Esophagus muscularis mucosa (tissue), 4 donors: ENCODE measurements around the gene CHORDC1. TPM values are rescaled to one million over a fixed set of nuclear protein-coding genes. Genes with fewer than 3 reads are reported as not detected.

Source experiments
- DNase-seq: peaks from one replicate; pipeline ENCODE4 v3.0.0-alpha.2; 2017; ENCODE audit errors: extremely low spot score
- H3K27ac ChIP-seq, 4 donors: fragments of 200-600 bp; sonication (generic); replicated peaks in 1 of 4; 1 replicate in 3 of 4; 2 replicates in 1 of 4; pipeline ENCODE4 v1.5.1; 2016 to 2019; ENCODE audit warnings: mild to moderate bottlenecking in 1 of 4
- H3K27me3 ChIP-seq, 4 donors: fragments of 200-600 bp; sonication (generic); one replicate each; pipeline versions ENCODE4 v1.5.1 to v1.6.0; 2016 to 2019
- H3K36me3 ChIP-seq, 4 donors: fragments of 200-600 bp; sonication (generic); one replicate each; pipeline ENCODE4 v1.5.1; 2016 to 2019
- H3K4me1 ChIP-seq, 4 donors: fragments of 200-600 bp; sonication (generic); one replicate each; pipeline ENCODE4 v1.5.1; 2016 to 2019
- H3K4me3 ChIP-seq, 4 donors: fragments of 200-600 bp; sonication (generic); 1 replicate in 2 of 4; 2 replicates in 2 of 4; pipeline ENCODE4 v1.5.1; 2016 to 2019; ENCODE audit warnings: mild to moderate bottlenecking in 4 of 4, moderate library complexity in 1 of 4
- H3K9me3 ChIP-seq, 4 donors: fragments of 200-600 bp; sonication (generic); 1 replicate in 3 of 4; 2 replicates in 1 of 4; pipeline ENCODE4 v1.5.1; 2016 to 2019
- CTCF ChIP-seq, 3 experiments: fragments of 200-600 bp in 2 of 3; fragments of 450-650 bp in 1 of 3; sonication (generic) in 2 of 3; IDR thresholded peaks; one replicate each; pipeline ENCODE4 v1.5.1; 2017 to 2019; ENCODE audit warnings: antibody characterized with exemption in 3 of 3, mild to moderate bottlenecking in 2 of 3, moderate library complexity in 1 of 3
- EP300 ChIP-seq: sonication (generic); formaldehyde crosslinking; IDR thresholded peaks from one replicate; pipeline ENCODE4 v1.6.1; 2017; ENCODE audit warnings: antibody characterized with exemption
- POLR2A ChIP-seq: fragments of 450-650 bp; IDR thresholded peaks from one replicate; pipeline ENCODE4 v1.6.1; 2017; ENCODE audit warnings: antibody characterized with exemption, moderate library complexity, mild to moderate bottlenecking, low read depth
- POLR2AphosphoS5 ChIP-seq, 2 donors: sonication (generic); formaldehyde crosslinking; IDR thresholded peaks; one replicate each; pipeline ENCODE4 v1.6.1; 2017; ENCODE audit warnings: antibody characterized with exemption in 2 of 2
- WGBS: methylation state at CpG from one replicate; pipeline ENCODE4 v1.1.5; 2018; 5-methylcytosine and 5-hydroxymethylcytosine counted together
- intact Hi-C: fragments of 100-400 bp; cut with DNase I; formaldehyde crosslinking; loops from one replicate; pipeline ENCODE4 v1.15.1; 2023
- total RNA-seq, 4 donors: library from RNA; depleted of rRNA; stranded (reverse); fragments of >200 nt; gene quantifications; one replicate each; pipeline versions ENCODE4 v1.1.0 to v1.2.1, GENCODE V29; 2016

Gene CHORDC1
- total RNA-seq = 10 to 100 TPM; 37.6 to 71.8 (median 45.4) TPM

DNA sequence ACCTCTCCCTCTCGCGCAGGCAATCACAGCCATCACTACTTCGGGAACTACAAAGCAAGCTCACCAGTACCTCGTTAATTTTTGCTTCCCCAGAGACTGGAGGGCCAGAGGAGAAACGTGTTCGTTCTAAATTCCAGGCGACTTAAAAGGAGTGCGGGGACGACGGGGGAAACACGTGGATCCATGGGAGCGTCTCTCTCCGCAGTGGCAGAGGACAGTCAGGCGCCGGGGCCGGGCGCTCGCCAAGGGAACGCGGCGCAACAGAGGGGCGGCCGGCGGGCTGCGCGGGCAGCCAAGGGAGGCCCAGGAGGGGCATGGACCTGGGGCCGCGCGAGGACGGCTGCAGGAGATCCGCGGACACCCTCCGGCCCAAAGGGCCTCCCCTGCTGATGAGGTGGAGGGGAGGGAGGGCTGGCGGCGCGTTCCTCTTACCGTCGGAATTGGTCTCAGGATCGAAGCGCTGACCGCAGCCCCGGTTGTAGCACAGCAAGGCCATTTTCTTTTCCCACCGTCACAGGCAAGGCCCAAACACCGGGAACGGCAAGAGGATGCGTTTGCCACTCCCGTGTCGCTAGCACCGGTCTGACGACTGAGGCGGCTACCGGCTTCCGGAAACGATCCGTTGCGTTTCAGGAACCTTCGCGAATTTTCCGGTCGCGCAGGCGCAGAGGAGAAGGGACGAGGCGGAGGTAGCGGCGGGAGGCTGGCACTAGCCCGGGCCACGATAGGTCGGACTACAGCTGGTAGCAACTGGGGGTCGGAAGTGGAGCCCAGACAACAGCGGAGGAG is at the start of gene CHORDC1:
Gene CHORDC1 (minus strand): TSS at position 591 of the 789 bp plus-strand sequence. CDS start 95 bp downstream, at position 496.
- intact Hi-C loops = no loop called here

GRCh38 chr11:90257158-90257525 is 34.3 kb upstream of the CHORDC1 start:
- intact Hi-C loops = no loop called here
- 80% methylated on average over 1 of the region's 1 CpG for WGBS
- H3K27ac ChIP-seq = no peak overlapping the region
- H3K9me3 ChIP-seq = no peaks in the 10 kb centered on the region
- H3K36me3 ChIP-seq = no peaks in the 10 kb centered on the region
- TF ChIP-seq EP300 = no peak
- no peak for TF ChIP-seq CTCF (IDR thresholded peaks at IDR 0.05)
- TF ChIP-seq POLR2A = no peak
- TF ChIP-seq POLR2AphosphoS5 (IDR thresholded peaks at IDR 0.05) = no peak
- no peaks in the 10 kb centered on the region for H3K4me1 ChIP-seq
- H3K27me3 ChIP-seq = no peaks in the 10 kb centered on the region
- DNase-seq = no peak
- H3K4me3 ChIP-seq = no peak overlapping the region

More for the DNA sequence above, at the start of gene CHORDC1:
- WGBS = 0% methylated on average over 11 of the region's 71 CpGs
- peak; percentile 95 for DNase-seq
- Histone ChIP-seq H3K27ac (peak within 1 kb of the TSS; percentile 88 to 95 (median 94)), H3K4me3 (peak within 1 kb of the TSS; percentile 63 to 78 (median 70)), H3K36me3 (peaks cover 0 to under 1% (median 0%) of the 10 kb centered on the region in 4 donors), H3K9me3 (no peaks in the 10 kb centered on the region), H3K4me1 (peaks cover 32 to 51% (median 48%) of the 10 kb centered on the region in 4 donors), H3K27me3 (no peaks in the 10 kb centered on the region)
- no peak for TF ChIP-seq CTCF (IDR thresholded peaks at IDR 0.05)
- peak; percentile 99 for TF ChIP-seq POLR2AphosphoS5 (IDR thresholded peaks at IDR 0.05)
- no peak for TF ChIP-seq EP300
- peak; percentile 60 for TF ChIP-seq POLR2A

- Histone ChIP-seq H3K9me3 (no peaks in the 10 kb centered on the region), H3K27ac (no peak overlapping the region), H3K4me3 (no peak overlapping the region), H3K36me3 (no peaks in the 10 kb centered on the region), H3K27me3 (no peaks in the 10 kb centered on the region), H3K4me1 (no peaks in the 10 kb centered on the region)
- WGBS = 86% methylated on average over 8 of the region's 8 CpGs
- intact Hi-C loops = no loop called here
- TF ChIP-seq POLR2AphosphoS5 (IDR thresholded peaks at IDR 0.05) = no peak
- no peak for DNase-seq
Observed at GRCh38 chr11:90256404-90257157, 33.7 kb upstream of the CHORDC1 start.

DNA sequence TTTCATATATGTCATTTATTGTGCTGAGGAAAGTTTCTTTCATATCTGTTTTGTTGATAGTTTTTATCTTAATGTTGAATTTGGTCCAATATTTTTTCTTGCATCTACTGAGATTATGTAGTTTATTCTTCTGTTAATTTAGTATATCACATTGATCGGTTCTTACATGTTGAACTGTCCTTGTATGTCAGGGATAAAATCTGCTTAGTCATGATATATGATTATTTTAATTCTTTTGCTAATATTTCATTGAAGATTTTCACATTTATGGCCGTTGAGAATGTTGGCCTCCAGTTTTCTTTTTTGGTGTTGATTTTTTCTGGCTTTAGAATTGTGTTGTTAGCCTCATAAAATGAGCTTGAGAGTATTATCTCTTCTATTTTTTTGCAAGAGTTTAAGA is 31.2 kb upstream of the CHORDC1 start:
- H3K4me3 ChIP-seq = no peak overlapping the region
- no peak overlapping the region for H3K27ac ChIP-seq
- no peaks in the 10 kb centered on the region for H3K9me3 ChIP-seq
- H3K27me3 ChIP-seq = no peaks in the 10 kb centered on the region
- no peaks in the 10 kb centered on the region for H3K4me1 ChIP-seq
- 80% methylated on average over 2 of the region's 2 CpGs for WGBS
- no peak for TF ChIP-seq POLR2AphosphoS5 (IDR thresholded peaks at IDR 0.05)
- no peak for TF ChIP-seq CTCF (IDR thresholded peaks at IDR 0.05)
- no peak for TF ChIP-seq POLR2A
- no peak for TF ChIP-seq EP300
- no peaks in the 10 kb centered on the region for H3K36me3 ChIP-seq
- intact Hi-C loops = no loop called here
- DNase-seq = no peak

- H3K36me3 ChIP-seq = no peaks in the 10 kb centered on the region
- 84% methylated on average over 3 of the region's 3 CpGs for WGBS
- H3K4me3 ChIP-seq = no peak overlapping the region
- no peak overlapping the region for H3K27ac ChIP-seq
- DNase-seq = no peak
- TF ChIP-seq POLR2AphosphoS5 (IDR thresholded peaks at IDR 0.05) (no peak), POLR2A (no peak), CTCF (IDR thresholded peaks at IDR 0.05) (no peak), EP300 (no peak)
- H3K4me1 ChIP-seq = no peaks in the 10 kb centered on the region
- no peaks in the 10 kb centered on the region for H3K9me3 ChIP-seq
- H3K27me3 ChIP-seq = no peaks in the 10 kb centered on the region
- intact Hi-C loops = no loop called here
Observed at GRCh38 chr11:90252053-90252452, 29.2 kb upstream of the CHORDC1 start.
